Activated CD8-positive, alpha-beta memory T cell treated with anti-CD3 and anti-CD28 coated beads, Interleukin-2, amount 50 U/mL, for 4 hours (primary cell): ENCODE results near the gene ADM2.

Experiments
- DNase-seq: peaks from one replicate; pipeline ENCODE4 v3.0.0-alpha.2; 2020

The ADM2 gene

GRCh38 chr22:50485221-50486131, 4.1 kb downstream of the ADM2 start:
- no peak for DNase-seq

GRCh38 chr22:50486561-50487289, 5.4 kb downstream of the ADM2 start, which contains the start of gene MIOX:
Gene MIOX, plus strand, starts transcription at chr22:50486859. Its CDS starts 39 bp downstream, at chr22:50486898.
- DNase-seq, result no peak

DNA sequence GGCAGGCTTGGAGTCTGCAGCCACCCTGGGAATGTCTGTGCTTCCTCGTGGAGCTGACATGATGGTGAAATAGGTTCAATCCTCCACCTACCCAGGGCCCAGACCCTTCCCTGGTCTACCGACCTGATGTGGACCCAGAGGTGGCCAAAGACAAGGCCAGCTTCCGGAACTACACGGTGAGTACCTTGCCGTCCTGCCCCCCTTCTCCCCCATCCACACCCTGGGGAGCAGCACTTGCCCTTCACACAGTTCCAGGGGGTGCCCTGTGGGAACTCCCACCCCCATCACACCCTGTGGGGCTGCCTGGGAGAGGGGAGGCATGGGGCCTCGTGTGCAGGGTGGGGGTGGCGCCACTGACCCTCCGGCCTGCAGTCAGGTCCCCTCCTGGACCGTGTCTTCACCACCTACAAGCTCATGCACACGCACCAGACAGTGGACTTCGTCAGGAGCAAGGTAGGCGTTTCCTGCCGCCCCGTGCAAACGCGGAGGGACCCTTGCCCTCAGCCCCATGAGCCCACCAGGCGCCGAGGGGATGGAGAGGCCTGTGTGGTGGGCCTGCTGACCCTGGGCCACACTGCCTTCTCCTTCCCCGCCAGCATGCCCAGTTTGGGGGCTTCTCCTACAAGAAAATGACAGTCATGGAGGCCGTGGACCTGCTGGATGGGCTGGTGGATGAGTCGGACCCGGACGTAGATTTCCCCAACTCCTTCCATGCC, 6.1 kb downstream of the ADM2 start:
- no peak for DNase-seq

- no peak for DNase-seq
Measured at GRCh38 chr22:50488006-50488677, 6.8 kb downstream of the ADM2 start.

- DNase-seq, result no peak
Measured at GRCh38 chr22:50488886-50489285, 7.5 kb downstream of the ADM2 start.

GRCh38 chr22:50489363-50490243, 8.3 kb downstream of the ADM2 start:
- DNase-seq, result no peak

GRCh38 chr22:50490531-50491308, 9.4 kb downstream of the ADM2 start:
- no peak for DNase-seq

DNA sequence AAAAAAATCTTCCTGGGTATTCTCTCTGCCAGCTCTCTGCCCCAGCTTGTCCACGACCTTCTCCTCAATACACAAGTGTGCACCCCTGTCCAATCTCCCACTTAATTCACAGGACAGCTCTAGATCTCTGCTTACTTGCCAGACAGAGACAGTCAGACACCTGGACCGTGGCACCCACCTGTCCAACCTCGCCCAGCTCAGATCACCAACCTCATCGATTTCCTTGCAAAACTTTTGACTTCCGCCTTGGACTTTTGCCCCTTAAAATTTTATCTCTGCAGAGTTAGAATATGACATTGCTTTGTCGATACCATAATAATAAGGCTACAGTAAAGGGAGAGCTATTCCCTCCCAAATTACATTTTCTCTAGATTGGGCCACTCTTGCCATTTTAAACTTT, 15.8 kb downstream of the ADM2 start:
- DNase-seq, result no peak

GRCh38 chr22:50498322-50498890, 17.1 kb downstream of the ADM2 start:
- peak; percentile 71 for DNase-seq

DNA sequence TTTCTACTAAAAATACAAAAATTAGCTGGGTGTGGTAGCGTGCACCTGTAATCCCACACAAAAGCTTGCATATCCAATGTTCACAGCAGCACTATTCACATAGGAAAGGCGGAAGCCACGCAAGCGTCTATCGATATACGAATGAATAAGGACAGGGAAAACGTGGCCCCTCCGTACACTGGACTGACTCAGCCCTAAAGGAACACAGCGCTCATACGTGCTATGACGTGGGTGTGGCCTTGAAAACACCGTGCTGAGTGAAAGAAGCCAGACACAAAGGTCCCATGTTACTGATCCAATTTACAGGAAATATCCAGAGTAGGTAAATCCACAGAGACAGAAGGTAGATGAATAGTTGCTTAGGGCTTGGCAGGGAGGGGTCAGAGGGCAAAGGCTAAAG, 19.1 kb downstream of the ADM2 start:
- DNase-seq, result no peak

DNA sequence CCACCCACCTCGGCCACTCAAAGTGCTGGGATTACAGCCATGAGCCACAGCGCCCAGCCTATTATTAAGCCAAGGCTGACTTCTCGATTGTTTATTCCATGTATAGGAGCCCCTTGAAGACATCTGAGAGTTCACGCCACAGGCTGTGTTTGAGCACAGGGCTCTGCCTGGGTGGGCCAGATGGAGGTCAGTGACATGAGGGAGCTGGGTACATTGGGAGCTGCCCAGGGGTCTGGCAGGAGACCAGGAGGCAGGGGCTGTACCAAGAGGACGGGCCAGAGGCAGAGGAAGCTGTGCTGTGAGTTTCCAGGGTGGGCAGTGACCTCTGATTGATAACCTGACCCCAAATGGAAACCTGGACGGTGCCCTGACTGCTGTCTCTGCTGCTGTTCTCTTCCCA, 20.8 kb downstream of the ADM2 start:
- no peak for DNase-seq

DNA sequence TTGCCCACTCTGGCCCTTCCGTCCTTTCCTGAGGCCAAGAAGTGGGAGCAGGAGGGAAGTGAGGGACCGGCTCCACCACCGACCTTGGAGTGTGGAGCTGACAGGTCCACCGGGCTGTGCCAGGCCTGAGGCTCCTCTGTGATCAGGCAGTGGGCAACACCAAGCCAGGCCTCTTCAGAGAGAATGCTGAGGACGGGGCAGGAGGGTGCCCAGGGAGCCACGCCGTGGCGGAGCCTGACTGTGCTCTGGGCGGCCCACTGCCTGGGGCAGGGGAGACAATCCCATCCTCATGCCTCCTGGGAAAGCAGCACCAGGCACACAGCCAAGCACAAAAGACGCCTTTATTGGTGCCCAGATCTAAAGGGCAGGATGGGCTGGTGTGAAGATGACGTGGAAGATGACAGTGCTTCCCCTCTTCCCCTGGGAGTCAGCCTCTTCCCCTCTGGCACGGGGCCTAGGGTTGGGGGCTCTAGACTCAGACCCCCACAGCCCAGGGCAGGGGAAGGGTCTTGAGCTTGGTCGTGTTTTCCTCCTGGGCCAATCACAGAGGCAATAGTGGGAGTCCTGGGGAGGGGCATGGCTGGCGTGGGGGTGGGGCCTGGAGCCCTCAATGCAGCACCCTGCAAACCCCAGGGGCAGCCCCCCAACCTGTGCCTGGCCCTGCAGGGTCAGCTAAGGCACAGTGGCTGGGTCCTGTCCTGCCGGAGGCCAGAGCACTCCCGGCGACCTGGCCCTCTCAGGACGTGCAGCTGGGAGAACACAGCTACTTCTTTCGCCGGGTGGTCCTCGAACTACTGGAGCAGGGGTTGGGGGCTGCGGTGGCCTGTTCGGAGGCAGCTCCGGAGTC, 21.5 kb downstream of the ADM2 start:
- DNase-seq, result no peak

GRCh38 chr22:50503475-50504145, 22.3 kb downstream of the ADM2 start:
- DNase-seq, result no peak

- DNase-seq, result no peak
Measured at GRCh38 chr22:50504369-50505211, 23.2 kb downstream of the ADM2 start.

DNA sequence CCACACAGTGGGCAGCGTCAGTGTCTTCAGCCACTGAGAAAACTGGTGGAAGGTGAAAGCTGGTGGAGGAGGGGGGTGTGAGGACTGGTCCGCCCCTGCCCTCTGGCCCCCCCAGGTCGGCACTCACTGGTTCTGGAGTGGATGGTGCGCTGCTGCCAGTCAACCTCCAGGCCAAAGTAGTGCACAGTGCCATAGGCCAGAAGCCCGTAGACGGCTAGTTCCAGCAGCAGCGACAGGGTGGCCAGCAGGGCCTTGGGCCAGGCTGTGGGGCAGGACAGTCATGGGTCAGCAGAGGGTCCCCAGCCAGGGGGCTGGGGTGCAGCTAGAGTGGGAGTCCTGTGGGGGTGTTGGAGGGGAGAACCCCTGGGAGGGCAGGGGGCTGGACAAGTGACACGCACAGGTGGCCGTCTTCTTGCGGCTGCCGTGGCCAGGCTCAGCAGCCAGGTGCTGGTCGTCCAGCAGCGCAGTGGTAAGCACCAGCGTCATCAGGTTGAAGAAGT, 24.0 kb downstream of the ADM2 start:
- no peak for DNase-seq

GRCh38 chr22:50505776-50506610, 24.6 kb downstream of the ADM2 start:
- DNase-seq, result no peak
